ENCODE data around the gene LRRC28.

LRRC28 gene

DNA sequence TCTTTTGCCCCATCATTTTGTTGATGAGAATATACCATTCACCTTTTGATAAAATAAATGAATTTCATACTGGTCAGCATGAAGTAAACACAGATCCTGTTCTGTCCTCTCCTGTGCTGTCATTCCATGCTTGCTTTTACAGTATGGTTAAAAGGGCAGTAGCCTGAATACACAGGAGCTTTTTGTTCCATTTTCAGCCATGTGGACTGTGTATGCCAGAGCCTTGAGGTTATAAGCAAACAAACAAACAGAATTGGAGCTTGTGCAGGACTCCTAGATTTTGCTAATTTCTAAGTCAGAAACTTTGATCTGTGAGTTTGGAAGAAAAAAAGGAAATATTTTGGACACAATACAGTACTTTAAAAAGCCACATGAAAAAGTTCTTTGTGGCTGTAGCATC, 91.9 kb downstream of the LRRC28 start:
- no peak for DNase-seq (ENCODE audit: low spot score)

DNA sequence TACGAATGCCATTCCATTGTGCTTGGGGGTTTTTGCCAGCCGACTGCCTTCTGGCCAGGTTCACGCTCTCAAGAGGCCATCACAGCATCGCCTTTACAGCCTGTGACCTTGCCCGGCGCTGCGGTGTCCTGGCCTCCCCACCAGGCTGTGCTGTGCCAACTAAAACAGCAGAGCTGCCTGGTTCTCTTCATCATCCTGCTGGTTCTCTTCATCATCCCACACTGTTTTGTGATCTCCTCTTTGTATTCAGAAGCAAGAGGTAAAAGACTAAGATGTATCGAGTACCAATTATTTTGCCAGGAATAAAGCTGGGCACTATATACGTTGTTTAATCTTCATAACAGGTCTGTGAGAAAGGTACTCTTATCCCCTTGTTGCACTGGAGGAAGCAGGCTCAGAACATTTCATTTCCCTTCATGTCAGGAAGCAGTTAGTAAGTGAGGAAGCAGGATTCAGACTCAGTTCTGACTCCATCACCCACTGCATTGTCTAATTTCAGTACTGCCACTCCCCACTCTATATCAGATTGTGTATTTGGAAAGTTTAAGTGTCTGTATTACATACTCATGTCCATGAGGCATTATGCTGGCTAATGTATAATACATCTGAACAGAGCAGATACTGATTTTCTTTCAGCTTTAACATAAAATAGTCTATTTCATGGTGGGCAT, 92.7 kb downstream of the LRRC28 start:
- no peak for DNase-seq (ENCODE audit: low spot score)

DNA sequence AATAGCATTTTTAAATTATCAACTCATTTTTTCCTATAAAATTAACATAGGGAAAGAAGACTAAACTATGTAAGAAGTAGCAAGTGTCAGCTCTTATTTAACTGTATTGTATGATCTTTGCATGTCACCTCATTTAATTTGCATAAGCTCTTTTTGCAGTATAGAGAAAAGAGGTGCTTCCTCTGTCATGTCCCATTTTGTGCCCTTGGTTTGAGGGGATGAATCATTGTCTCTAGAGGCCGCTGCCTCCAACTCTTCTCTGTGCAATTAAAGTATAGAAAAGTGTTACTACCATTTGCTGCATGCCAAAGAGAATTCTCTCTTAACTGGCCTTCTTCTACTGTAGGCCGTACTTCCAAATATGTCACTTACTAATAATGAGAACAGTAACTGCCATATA, 93.4 kb downstream of the LRRC28 start:
- no peak for DNase-seq (ENCODE audit: low spot score)

DNA sequence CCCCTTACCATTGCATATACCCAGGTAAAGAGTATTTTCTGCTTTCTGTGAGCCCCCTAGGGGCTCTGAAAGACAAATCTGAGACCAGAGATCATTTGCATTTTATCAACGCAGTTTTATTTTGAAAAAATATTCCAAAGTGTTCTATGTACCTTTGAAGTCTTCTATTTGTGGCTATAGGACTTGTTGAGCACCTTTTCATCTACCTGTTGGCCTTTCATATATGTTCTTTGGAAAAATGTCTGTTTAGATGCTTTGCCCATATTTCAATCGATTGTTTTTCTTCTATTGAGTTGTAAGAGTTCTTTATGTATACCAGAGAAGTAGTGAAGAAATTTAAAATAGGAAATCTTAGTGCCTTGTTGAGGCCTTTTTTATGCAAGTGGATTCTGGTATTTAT, 94.0 kb downstream of the LRRC28 start:
- DNase-seq (ENCODE audit: low spot score), result no peak

- DNase-seq (ENCODE audit: low spot score), result no peak
These were observed 94.7 kb downstream of the LRRC28 start for GRCh38 chr15:99345832-99346462.

- no peak for DNase-seq (ENCODE audit: low spot score)
These were observed 96.3 kb downstream of the LRRC28 start for GRCh38 chr15:99347574-99347973.

DNA sequence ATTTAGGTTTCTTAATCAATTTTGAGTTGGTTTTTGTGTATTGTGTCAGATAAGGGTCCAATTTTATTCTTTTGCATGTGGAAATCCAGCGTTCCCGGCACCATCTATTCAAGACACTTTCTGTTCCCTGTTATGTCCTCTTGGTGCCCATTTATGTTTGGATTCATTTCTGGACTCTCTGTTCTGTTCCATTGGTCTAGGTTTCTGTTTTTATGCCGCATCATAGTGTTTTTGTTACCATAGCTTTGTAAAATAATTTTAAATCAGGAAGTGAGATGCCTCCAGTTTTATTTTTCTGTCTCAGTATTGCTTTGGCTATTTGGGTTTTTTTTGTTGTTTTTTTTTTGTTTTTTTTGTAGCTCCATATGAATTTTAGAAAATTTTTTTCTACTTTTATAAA, 97.1 kb downstream of the LRRC28 start:
- DNase-seq (ENCODE audit: low spot score), result no peak

DNA sequence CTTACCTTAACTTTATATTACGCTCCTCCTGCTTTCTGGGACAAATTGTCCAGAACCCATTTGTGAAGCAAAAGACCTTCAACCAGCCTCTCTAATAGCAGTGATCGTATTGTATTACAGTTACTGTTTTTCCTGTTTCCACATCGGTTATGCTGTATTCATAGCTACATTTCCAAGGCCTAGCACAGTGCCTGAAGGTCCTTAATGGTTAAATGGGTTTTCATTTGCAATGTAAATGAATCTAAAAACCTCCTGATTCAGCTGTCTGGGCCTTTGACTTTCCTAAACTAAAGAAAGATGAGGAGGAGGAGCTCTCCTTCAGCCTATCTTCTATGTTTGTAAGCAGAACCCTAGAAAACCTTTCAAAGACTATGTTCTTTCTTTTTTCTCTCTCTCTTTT, 99.1 kb downstream of the LRRC28 start:
- no peak for DNase-seq (ENCODE audit: low spot score)

- DNase-seq (ENCODE audit: low spot score), result no peak
These were observed 108.5 kb downstream of the LRRC28 start for GRCh38 chr15:99359769-99360168.

GRCh38 chr15:99361545-99362185, 110.4 kb downstream of the LRRC28 start:
- peak; percentile 37 for DNase-seq (ENCODE audit: low spot score)

DNA sequence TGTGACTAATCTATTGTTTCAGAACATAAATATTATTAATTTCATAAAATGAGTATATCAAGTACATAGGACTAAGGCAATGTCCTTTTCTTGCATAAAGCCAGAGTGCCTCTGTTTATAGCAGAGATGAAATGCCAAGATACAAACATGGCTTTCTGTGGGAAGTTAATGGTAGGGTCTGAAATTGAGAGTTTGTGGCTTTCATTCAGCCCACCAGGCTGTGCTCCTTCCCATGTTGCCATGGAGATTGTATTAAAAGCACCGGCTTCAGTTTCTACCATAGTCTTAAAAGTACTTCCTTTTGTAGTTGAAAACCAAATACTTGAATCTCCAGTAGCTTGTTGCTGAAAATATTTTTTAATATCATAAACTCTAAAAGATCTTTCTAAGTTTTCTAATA, 114.0 kb downstream of the LRRC28 start:
- no peak for DNase-seq (ENCODE audit: low spot score)

GRCh38 chr15:99366013-99366412, 114.7 kb downstream of the LRRC28 start:
- no peak for DNase-seq (ENCODE audit: low spot score)

DNA sequence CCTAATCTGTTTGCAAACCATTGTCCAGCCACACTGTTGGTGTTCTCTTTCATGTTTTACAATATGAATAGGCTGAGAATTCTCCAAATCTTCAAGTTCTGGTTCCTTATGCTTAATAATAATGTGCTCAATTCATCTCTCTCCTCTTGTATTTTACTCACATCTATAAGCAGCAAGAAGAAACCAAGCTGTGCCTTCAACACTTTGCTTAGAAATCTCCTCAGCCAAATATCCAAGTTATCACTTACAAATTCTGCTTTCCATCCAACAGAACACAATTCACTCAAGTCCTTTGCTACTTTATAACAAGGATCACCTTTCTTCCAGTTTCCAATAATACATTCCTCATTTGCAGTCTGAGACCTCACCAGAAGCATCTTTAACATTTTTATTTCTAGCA, 117.5 kb downstream of the LRRC28 start:
- no peak for DNase-seq (ENCODE audit: low spot score)

DNA sequence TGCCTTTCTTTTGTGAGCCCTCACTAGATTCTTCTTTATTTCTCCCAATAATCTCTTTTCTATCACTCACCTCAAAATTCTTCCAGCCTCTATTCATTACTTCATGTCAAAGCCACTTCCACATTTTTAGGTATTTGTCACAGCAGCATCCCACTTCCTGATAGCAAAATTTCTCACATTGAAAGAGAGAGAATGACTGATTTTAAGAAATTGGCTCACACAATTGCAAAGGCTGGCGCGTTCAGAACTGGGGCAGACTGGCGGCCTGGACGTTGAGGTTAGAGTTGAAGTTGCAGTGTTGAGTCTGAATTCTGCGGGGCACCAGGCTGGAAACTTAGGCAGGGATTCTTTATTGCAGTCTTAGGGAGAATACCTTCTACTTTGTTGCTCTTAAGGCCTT, 117.9 kb downstream of the LRRC28 start:
- no peak for DNase-seq (ENCODE audit: low spot score)

- peak; percentile 38 for DNase-seq (ENCODE audit: low spot score)
These were observed 120.2 kb downstream of the LRRC28 start for GRCh38 chr15:99371180-99372103.

DNA sequence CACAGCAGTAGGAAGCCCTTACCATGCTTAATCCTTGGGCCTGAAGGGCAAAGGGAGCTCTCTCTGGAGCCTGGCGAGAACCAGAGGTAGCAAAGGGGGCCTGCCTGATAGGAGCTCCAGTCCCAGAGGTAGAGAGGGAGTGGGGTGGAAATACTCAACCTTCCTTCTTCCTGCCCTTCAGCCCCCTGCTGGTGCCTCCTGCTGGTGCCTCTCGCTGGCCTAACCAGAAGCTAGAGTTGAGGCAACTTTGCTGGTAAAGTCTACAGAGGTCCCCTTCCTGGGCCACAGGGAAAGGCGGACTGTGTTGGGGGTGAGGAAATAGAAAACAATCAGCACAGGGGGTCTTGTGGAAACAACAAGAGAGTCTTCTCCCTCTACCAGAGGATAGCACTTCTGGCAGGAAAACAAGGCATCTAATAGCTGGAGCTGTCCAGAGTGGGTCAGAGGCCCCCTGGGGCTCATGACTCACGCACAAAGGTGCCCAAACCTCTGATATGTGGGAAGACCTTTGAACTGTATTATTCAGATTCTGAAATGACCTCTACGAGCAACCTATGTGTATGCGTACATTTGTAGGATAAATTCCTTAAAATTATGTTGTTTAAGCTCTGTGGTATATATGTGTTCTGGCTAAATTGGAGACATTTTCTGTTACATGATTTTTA, 133.9 kb downstream of the LRRC28 start:
- no peak for DNase-seq (ENCODE audit: low spot score)

- DNase-seq (ENCODE audit: low spot score), result peak; percentile 57
These were observed 134.6 kb downstream of the LRRC28 start for GRCh38 chr15:99385865-99386264.

GRCh38 chr15:99386391-99386790, 135.1 kb downstream of the LRRC28 start:
- no peak for DNase-seq (ENCODE audit: low spot score)

GRCh38 chr15:99387421-99388168, 136.3 kb downstream of the LRRC28 start:
- no peak for DNase-seq (ENCODE audit: low spot score)

DNA sequence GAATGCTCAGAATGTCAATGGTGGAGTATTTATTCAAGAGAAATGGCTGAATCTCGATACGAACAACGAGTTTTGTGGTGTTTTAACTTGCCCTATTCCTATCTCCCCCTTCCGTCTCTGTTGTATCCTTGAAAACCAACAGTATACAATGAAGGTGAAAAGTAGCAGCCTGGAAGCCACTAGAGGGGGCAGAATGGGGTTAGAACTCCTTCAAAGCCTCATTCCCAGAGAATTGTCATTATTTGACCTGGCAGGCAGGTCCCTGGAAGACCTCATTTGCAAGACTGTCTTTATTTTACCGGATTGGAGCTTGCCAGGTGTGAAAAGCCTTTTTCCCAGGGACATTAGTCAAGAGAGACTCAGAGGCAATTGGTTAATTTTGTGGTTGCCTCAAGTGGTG, 139.4 kb downstream of the LRRC28 start:
- DNase-seq (ENCODE audit: low spot score), result no peak

- no peak for DNase-seq (ENCODE audit: low spot score)
These were observed 142.4 kb downstream of the LRRC28 start for GRCh38 chr15:99393641-99394040.
